HepG2 (cell line): ENCODE data around the gene PDSS2. TPM values are rescaled to one million over a fixed set of nuclear protein-coding genes. Genes with fewer than 3 reads are reported as not detected.
A peak's percentile ranks its signal among the peaks of the same experiment; 100 is the strongest.

Source experiments
- ATF3 ChIP-seq: sonication (generic); formaldehyde crosslinking; IDR thresholded peaks from 2 replicates; pipeline ENCODE4 v1.4.0; 2020; ENCODE audit warnings: missing genetic modification reagents
- ATF7 ChIP-seq, 2 experiments: fragments of 450-650 bp in 1 of 2; sonication (generic) in 1 of 2; formaldehyde crosslinking in 1 of 2; IDR thresholded peaks; 2 replicates each; pipeline versions ENCODE4 v1.4.0 to v1.6.1; 2016 to 2020; ENCODE audit warnings: antibody characterized with exemption in 1 of 2, mild to moderate bottlenecking in 1 of 2, missing genetic modification reagents in 1 of 2
- GTF2F1 ChIP-seq: fragments of 150-350 bp; IDR thresholded peaks from 2 replicates; pipeline ENCODE4 v1.6.1; 2014; ENCODE audit warnings: low read length
- KLF12 ChIP-seq: sonication (generic); formaldehyde crosslinking; IDR thresholded peaks from 2 replicates; pipeline ENCODE4 v1.4.0; 2020; ENCODE audit warnings: missing genetic modification reagents, borderline replicate concordance
- MED8 ChIP-seq: sonication (generic); formaldehyde crosslinking; IDR thresholded peaks from 2 replicates; pipeline ENCODE4 v1.8.1; 2023; ENCODE audit warnings: mild to moderate bottlenecking, missing genetic modification reagents; ENCODE audit not compliant: insufficient replicate concordance
- NFIB ChIP-seq: sonication (generic); formaldehyde crosslinking; IDR thresholded peaks from 2 replicates; pipeline ENCODE4 v1.9.0; 2021; ENCODE audit warnings: missing genetic modification reagents, mild to moderate bottlenecking, borderline replicate concordance
- PLSCR1 ChIP-seq: sonication (generic); formaldehyde crosslinking; IDR thresholded peaks from 2 replicates; pipeline ENCODE4 v1.5.0; 2020; ENCODE audit warnings: missing genetic modification reagents, mild to moderate bottlenecking, borderline replicate concordance
- POGZ ChIP-seq: sonication (generic); formaldehyde crosslinking; IDR thresholded peaks from 2 replicates; pipeline ENCODE4 v1.4.0; 2020; ENCODE audit warnings: mild to moderate bottlenecking, missing genetic modification reagents
- POLR2AphosphoS2 ChIP-seq: IDR thresholded peaks from 2 replicates; pipeline ENCODE4 v1.6.1; 2011; ENCODE audit warnings: low read depth, low read length, improper control_type of control experiment
- SP1 ChIP-seq, 2 experiments: fragments of 450-650 bp in 1 of 2; sonication (generic) in 1 of 2; formaldehyde crosslinking in 1 of 2; IDR thresholded peaks; 2 replicates each; pipeline versions ENCODE4 v1.4.0 to v1.6.1; 2016 to 2020; ENCODE audit warnings: missing genetic modification reagents in 1 of 2
- SP4 ChIP-seq: sonication (generic); formaldehyde crosslinking; IDR thresholded peaks from 2 replicates; pipeline ENCODE4 v1.8.1; 2023; ENCODE audit warnings: mild to moderate bottlenecking, missing genetic modification reagents
- TBP ChIP-seq: sonication (generic); formaldehyde crosslinking; IDR thresholded peaks from 2 replicates; pipeline ENCODE4 v1.5.0; 2020; ENCODE audit warnings: missing genetic modification reagents
- ZBTB21 ChIP-seq: sonication (generic); formaldehyde crosslinking; IDR thresholded peaks from 2 replicates; pipeline ENCODE4 v1.4.0; 2020; ENCODE audit warnings: missing genetic modification reagents
- ZBTB7A ChIP-seq: sonication (generic); formaldehyde crosslinking; IDR thresholded peaks from 2 replicates; pipeline ENCODE4 v1.8.0; 2022; ENCODE audit warnings: mild to moderate bottlenecking, missing genetic modification reagents
- ZKSCAN1 ChIP-seq: fragments of 150-350 bp; IDR thresholded peaks from 2 replicates; pipeline ENCODE4 v1.6.1; 2014; ENCODE audit warnings: low read length
- ZNF510 ChIP-seq: sonication (generic); formaldehyde crosslinking; IDR thresholded peaks from 2 replicates; pipeline ENCODE4 v1.4.0; 2020; ENCODE audit warnings: low read depth, mild to moderate bottlenecking, missing genetic modification reagents
- ZNF616 ChIP-seq: sonication (generic); formaldehyde crosslinking; IDR thresholded peaks from 2 replicates; pipeline ENCODE4 v1.5.0; 2020; ENCODE audit warnings: low read depth, mild to moderate bottlenecking, missing genetic modification reagents
- ZNF75D ChIP-seq: sonication (generic); formaldehyde crosslinking; IDR thresholded peaks from 2 replicates; pipeline ENCODE4 v1.8.1; 2023; ENCODE audit warnings: missing genetic modification reagents, mild to moderate bottlenecking, borderline replicate concordance
- ZNF781 ChIP-seq: sonication (generic); formaldehyde crosslinking; IDR thresholded peaks from 2 replicates; pipeline ENCODE4 v1.5.1; 2020; ENCODE audit warnings: borderline replicate concordance, mild to moderate bottlenecking, missing genetic modification reagents; ENCODE audit errors: not compliant biosample characterization
- ZNF83 ChIP-seq: sonication (generic); formaldehyde crosslinking; IDR thresholded peaks from 2 replicates; pipeline ENCODE4 v1.4.0; 2020; ENCODE audit warnings: missing genetic modification reagents, mild to moderate bottlenecking, borderline replicate concordance
- polyA plus RNA-seq, 8 experiments: library from polyadenylated mRNA; depleted of rRNA in 3 of 8; stranded (reverse) in 7 of 8; unstranded in 1 of 8; fragments of >200 nt; fragmentation: Illumina TruSeq in 4 of 8; extraction: Trizol in 4 of 8; gene quantifications; 2 replicates each; pipeline versions ENCODE4 v1.2.1 to v1.2.3, GENCODE V29; 2011 to 2016; ENCODE audit warnings: low read depth in 4 of 8, missing spikeins in 1 of 8, mixed read lengths in 1 of 8; ENCODE audit not compliant: insufficient read depth in 1 of 8
- total RNA-seq, 5 experiments: library from RNA; depleted of rRNA; stranded (reverse); fragments of >200 nt; fragmentation: Illumina TruSeq; extraction: Trizol; gene quantifications; 2 replicates each; pipeline ENCODE4 v1.2.3, GENCODE V29; 2016; ENCODE audit warnings: low read depth in 1 of 5
- TF ChIP-seq, protein P1 (sequence below): sonication (generic); formaldehyde crosslinking; IDR thresholded peaks from 2 replicates; pipeline ENCODE4 v1.8.0; 2022; ENCODE audit warnings: mild to moderate bottlenecking, missing genetic modification reagents, moderate library complexity
- TF ChIP-seq, protein P2 (sequence below): sonication (generic); formaldehyde crosslinking; IDR thresholded peaks from 2 replicates; pipeline ENCODE4 v1.8.1; 2023; ENCODE audit warnings: mild to moderate bottlenecking, moderate library complexity, missing genetic modification reagents
- TF ChIP-seq, protein P3 (sequence below): sonication (generic); formaldehyde crosslinking; IDR thresholded peaks from 2 replicates; pipeline ENCODE4 v1.9.0; 2021; ENCODE audit warnings: missing genetic modification reagents, borderline replicate concordance

Gene PDSS2
- total and polyA plus RNA-seq, 2 of the 13 experiments (the other 11 are each of a cell fraction or from before 2014, with no cell fraction given) = 16.2 to 17.0 TPM

DNA sequence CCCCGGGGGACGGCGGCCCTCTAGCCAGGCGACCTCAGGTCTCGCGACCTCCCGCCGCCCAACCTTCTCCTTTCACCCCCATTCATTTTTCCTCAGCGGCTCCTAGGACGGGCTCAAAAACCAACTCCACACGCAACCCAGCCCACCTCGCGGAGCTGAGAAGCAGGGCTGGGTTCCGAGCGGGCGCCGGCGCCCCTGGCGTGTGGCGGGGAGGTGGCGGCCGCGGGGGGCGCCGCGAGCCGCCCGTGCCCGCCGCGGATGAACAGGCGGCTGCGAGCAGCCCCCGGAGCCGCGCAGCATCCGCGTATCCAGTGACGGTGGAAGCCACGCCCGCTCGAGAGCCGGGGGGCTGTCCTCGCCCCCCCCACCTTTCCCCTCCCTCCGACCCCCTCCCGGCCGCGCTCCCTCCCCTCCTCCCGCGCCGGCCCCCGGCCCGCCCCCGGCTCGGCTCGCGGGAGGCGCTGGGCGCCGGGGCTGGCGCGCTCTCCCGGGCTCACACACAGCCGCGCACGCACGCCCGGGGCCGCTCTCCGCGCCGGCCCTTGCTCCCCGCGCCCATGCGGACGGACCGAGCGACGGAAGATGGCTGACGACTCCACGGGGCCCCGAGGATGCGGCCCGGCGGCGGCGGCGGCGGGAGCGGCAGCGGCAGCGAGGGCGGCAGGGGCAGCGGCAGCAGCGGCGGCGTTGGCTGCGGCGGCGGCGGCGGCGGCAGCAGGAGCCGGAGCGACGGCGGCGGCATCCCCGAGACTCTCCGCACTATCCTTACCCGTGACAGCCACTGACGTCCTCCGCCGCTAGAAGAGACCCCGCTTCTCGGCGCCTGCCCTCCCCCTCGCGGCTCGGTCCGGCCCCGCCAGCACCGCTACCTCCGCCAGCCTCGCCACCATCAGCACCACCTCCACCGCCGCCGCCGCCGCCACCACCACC lies 30.5 kb upstream of the PDSS2 start, which contains the start of gene SOBP (continued):
- TF ChIP-seq NFIB (CRISPR knock-in tag) (no peak), ZNF83 (no peak), POGZ (CRISPR knock-in tag) (no peak), TBP (CRISPR knock-in tag) (no peak), SP4 (CRISPR knock-in tag) (no peak), POLR2AphosphoS2 (no peak), PLSCR1 (CRISPR knock-in tag) (no peak), ZKSCAN1 (no peak), ZNF75D (CRISPR knock-in tag) (no peak), ATF3 (CRISPR knock-in tag) (no peak), ZBTB21 (no peak), ZBTB7A (CRISPR knock-in tag) (no peak), KLF12 (CRISPR knock-in tag) (no peak), ATF7 (IDR thresholded peaks at IDR 0.05) (no peak), ATF7 (CRISPR knock-in tag; IDR thresholded peaks at IDR 0.05) (no peak), ZNF781 (CRISPR knock-in tag) (no peak), MED8 (CRISPR knock-in tag) (no peak), ZNF616 (no peak; the same call in 1 of the 2 replicates), GTF2F1 (no peak), SP1 (IDR thresholded peaks at IDR 0.05) (no peak), SP1 (CRISPR knock-in tag; IDR thresholded peaks at IDR 0.05) (no peak), ZNF510 (CRISPR knock-in tag) (no peak)
- TF ChIP-seq, protein P1, sequence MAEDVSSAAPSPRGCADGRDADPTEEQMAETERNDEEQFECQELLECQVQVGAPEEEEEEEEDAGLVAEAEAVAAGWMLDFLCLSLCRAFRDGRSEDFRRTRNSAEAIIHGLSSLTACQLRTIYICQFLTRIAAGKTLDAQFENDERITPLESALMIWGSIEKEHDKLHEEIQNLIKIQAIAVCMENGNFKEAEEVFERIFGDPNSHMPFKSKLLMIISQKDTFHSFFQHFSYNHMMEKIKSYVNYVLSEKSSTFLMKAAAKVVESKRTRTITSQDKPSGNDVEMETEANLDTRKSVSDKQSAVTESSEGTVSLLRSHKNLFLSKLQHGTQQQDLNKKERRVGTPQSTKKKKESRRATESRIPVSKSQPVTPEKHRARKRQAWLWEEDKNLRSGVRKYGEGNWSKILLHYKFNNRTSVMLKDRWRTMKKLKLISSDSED (CRISPR knock-in tag) = no peak
- TF ChIP-seq, protein P2, sequence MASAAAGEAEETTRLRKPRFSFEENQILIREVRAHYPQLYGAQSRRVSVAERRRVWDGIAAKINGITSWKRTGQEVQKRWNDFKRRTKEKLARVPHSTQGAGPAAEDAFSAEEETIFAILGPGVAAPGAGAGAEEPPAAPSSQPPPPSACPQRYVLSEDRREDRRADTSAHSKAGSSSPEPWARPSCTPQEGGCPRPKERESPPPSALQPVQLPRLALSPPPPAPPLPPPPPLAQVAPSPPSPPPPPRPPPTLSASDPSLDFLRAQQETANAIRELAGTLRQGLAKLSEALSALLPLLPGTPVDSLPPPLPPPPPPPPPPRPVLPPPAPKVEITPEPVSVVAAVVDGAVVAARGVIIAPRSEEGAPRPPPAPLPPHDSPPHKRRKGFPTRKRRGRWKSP (CRISPR knock-in tag) = 0 out of 2 replicates have a peak, but pooled peaks have one; percentile 21
- TF ChIP-seq, protein P3, sequence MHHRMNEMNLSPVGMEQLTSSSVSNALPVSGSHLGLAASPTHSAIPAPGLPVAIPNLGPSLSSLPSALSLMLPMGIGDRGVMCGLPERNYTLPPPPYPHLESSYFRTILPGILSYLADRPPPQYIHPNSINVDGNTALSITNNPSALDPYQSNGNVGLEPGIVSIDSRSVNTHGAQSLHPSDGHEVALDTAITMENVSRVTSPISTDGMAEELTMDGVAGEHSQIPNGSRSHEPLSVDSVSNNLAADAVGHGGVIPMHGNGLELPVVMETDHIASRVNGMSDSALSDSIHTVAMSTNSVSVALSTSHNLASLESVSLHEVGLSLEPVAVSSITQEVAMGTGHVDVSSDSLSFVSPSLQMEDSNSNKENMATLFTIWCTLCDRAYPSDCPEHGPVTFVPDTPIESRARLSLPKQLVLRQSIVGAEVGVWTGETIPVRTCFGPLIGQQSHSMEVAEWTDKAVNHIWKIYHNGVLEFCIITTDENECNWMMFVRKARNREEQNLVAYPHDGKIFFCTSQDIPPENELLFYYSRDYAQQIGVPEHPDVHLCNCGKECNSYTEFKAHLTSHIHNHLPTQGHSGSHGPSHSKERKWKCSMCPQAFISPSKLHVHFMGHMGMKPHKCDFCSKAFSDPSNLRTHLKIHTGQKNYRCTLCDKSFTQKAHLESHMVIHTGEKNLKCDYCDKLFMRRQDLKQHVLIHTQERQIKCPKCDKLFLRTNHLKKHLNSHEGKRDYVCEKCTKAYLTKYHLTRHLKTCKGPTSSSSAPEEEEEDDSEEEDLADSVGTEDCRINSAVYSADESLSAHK (CRISPR knock-in tag) = no peak
